ENCODE measurements around the gene PRUNE2.
"Not testable (repeated sequence)": the region's sequence is repeated elsewhere in the genome, so short reads cannot be mapped to it uniquely, and the experiment has no call there.

PRUNE2 gene

GRCh38 chr9:76793784-76794431 is 112.0 kb downstream of the PRUNE2 start:
- no peak for DNase-seq (ENCODE audit: low read depth in 2 of 2)

GRCh38 chr9:76789840-76790239 is 116.1 kb downstream of the PRUNE2 start:
- DNase-seq (ENCODE audit: low read depth in 2 of 2) = no peak

GRCh38 chr9:76787677-76788076 is 118.2 kb downstream of the PRUNE2 start:
- no peak for DNase-seq (ENCODE audit: low read depth in 2 of 2)

GRCh38 chr9:76785501-76785900 is 120.4 kb downstream of the PRUNE2 start:
- DNase-seq (ENCODE audit: low read depth in 2 of 2) = no peak

GRCh38 chr9:76784881-76785280 is 121.0 kb downstream of the PRUNE2 start:
- no peak for DNase-seq (ENCODE audit: low read depth in 2 of 2)

GRCh38 chr9:76772686-76773445 is 133.0 kb downstream of the PRUNE2 start:
- no peak for DNase-seq (ENCODE audit: low read depth in 2 of 2)

- no peak for DNase-seq (ENCODE audit: low read depth in 2 of 2)
Measured at GRCh38 chr9:76766126-76766525, 139.8 kb downstream of the PRUNE2 start.

GRCh38 chr9:76764138-76764537 is 141.8 kb downstream of the PRUNE2 start, which contains the start of gene PCA3:
PCA3 (plus strand) TSS chr9:76764438.
- no peak for DNase-seq (ENCODE audit: low read depth in 2 of 2)

- no peak for DNase-seq (ENCODE audit: low read depth in 2 of 2)
Measured at GRCh38 chr9:76761448-76761847, 144.5 kb downstream of the PRUNE2 start.

GRCh38 chr9:76759732-76760131 is 146.2 kb downstream of the PRUNE2 start:
- DNase-seq (ENCODE audit: low read depth in 2 of 2) = no peak

- DNase-seq (ENCODE audit: low read depth in 2 of 2) = no peak
Measured at GRCh38 chr9:76758476-76758875, 147.4 kb downstream of the PRUNE2 start.

- no peak for DNase-seq (ENCODE audit: low read depth in 2 of 2)
Measured at GRCh38 chr9:76756941-76757673, 148.8 kb downstream of the PRUNE2 start.

GRCh38 chr9:76756268-76756640 is 149.7 kb downstream of the PRUNE2 start:
- no peak for DNase-seq (ENCODE audit: low read depth in 2 of 2)

GRCh38 chr9:76751001-76751400 is 154.9 kb downstream of the PRUNE2 start:
- no peak for DNase-seq (ENCODE audit: low read depth in 2 of 2)

- DNase-seq (ENCODE audit: low read depth in 2 of 2) = no peak
Measured at GRCh38 chr9:76744336-76744735, 161.6 kb downstream of the PRUNE2 start.

- no peak for DNase-seq (ENCODE audit: low read depth in 2 of 2)
Measured at GRCh38 chr9:76743931-76744330, 162.0 kb downstream of the PRUNE2 start.

GRCh38 chr9:76742890-76743289 is 163.0 kb downstream of the PRUNE2 start:
- DNase-seq (ENCODE audit: low read depth in 2 of 2) = not testable (repeated sequence)

- no peak for DNase-seq (ENCODE audit: low read depth in 2 of 2)
Measured at GRCh38 chr9:76741524-76741923, 164.4 kb downstream of the PRUNE2 start.

GRCh38 chr9:76738402-76738801 is 167.5 kb downstream of the PRUNE2 start:
- DNase-seq (ENCODE audit: low read depth in 2 of 2) = no peak

- DNase-seq (ENCODE audit: low read depth in 2 of 2) = no peak
Measured at GRCh38 chr9:76737154-76737902, 168.6 kb downstream of the PRUNE2 start.

- DNase-seq (ENCODE audit: low read depth in 2 of 2) = no peak
Measured at GRCh38 chr9:76734716-76735115, 171.2 kb downstream of the PRUNE2 start.

GRCh38 chr9:76733096-76733495 is 172.8 kb downstream of the PRUNE2 start:
- DNase-seq (ENCODE audit: low read depth in 2 of 2) = no peak
